DND-41 (cell line): ENCODE results near the gene MTREX.

Experiments
- ATAC-seq: fragments of 200-7000 bp; cut with Tn5 transposase; 3 replicates; pipeline ENCODE4 v1.9.1; 2021; ENCODE audit warnings: low read depth; ENCODE audit not compliant: insufficient read depth
- DNase-seq: peaks from one replicate; pipeline ENCODE4 v3.0.0-alpha.2; 2020
- H2AFZ ChIP-seq: 2 replicates; pipeline ENCODE4 v1.6.0; 2012; ENCODE audit warnings: low read depth, low read length
- H3K27ac ChIP-seq: 2 replicates; pipeline ENCODE4 v1.5.1; 2012; ENCODE audit warnings: low read length, inconsistent platforms
- H3K27me3 ChIP-seq: fragments of 200-600 bp; sonication (generic); 2 replicates; pipeline ENCODE4 v1.6.0; 2012; ENCODE audit warnings: low read length, mild to moderate bottlenecking, inconsistent platforms; ENCODE audit not compliant: insufficient read depth, poor library complexity
- H3K36me3 ChIP-seq: 2 replicates; pipeline ENCODE4 v1.5.1; 2012; ENCODE audit warnings: low read length, inconsistent platforms; ENCODE audit not compliant: insufficient read depth
- H3K4me1 ChIP-seq: 2 replicates; pipeline ENCODE4 v1.5.1; 2012; ENCODE audit warnings: mild to moderate bottlenecking, low read length; ENCODE audit not compliant: insufficient read depth
- H3K4me2 ChIP-seq: 2 replicates; pipeline ENCODE4 v1.6.0; 2012; ENCODE audit warnings: mild to moderate bottlenecking, moderate library complexity, low read length, inconsistent platforms; ENCODE audit not compliant: insufficient read depth
- H3K4me3 ChIP-seq, 2 experiments: fragments of 200-600 bp in 1 of 2; shearing (Covaris generic) in 1 of 2; 2 replicates each; pipeline ENCODE4 v1.5.1; 2012 to 2016; ENCODE audit warnings: inconsistent platforms in 2 of 2, low read length in 2 of 2, mild to moderate bottlenecking in 2 of 2, low read depth in 1 of 2, moderate library complexity in 1 of 2
- H3K79me2 ChIP-seq: 2 replicates; pipeline ENCODE4 v1.6.0; 2012; ENCODE audit warnings: low read length, inconsistent platforms; ENCODE audit not compliant: insufficient read depth
- H3K9ac ChIP-seq: 2 replicates; pipeline ENCODE4 v1.6.0; 2012; ENCODE audit warnings: low read depth, mild to moderate bottlenecking, inconsistent platforms, low read length, moderate library complexity
- H3K9me3 ChIP-seq: 2 replicates; pipeline ENCODE4 v1.5.1; 2012; ENCODE audit warnings: low read length, moderate library complexity, mild to moderate bottlenecking, inconsistent platforms; ENCODE audit not compliant: insufficient read depth, severe bottlenecking
- H4K20me1 ChIP-seq: 2 replicates; pipeline ENCODE4 v1.6.0; 2012; ENCODE audit warnings: low read length; ENCODE audit not compliant: insufficient read depth
- EZH2 ChIP-seq: IDR thresholded peaks from 3 replicates; pipeline ENCODE4 v1.6.1; 2012; ENCODE audit warnings: borderline replicate concordance, low read depth, mild to moderate bottlenecking, moderate library complexity, low read length, inconsistent platforms; ENCODE audit not compliant: severe bottlenecking
- TF ChIP-seq, protein P1 (sequence below): IDR thresholded peaks from 2 replicates; pipeline ENCODE4 v1.5.1; 2012; ENCODE audit warnings: borderline replicate concordance, low read length, moderate library complexity, mild to moderate bottlenecking; ENCODE audit not compliant: poor library complexity, severe bottlenecking; ENCODE audit errors: extremely low read depth

MTREX gene

GRCh38 chr5:55429613-55430253 lies 121.9 kb downstream of the MTREX start:
- H3K4me2 ChIP-seq = no peak overlapping the region
- peaks cover 7% of the 10 kb centered on the region; the same call in 1 of the 2 replicates for H3K79me2 ChIP-seq
- no peak overlapping the region for H3K9ac ChIP-seq
- no peaks in the 10 kb centered on the region for H4K20me1 ChIP-seq
- ATAC-seq = peak; percentile 33; the same call in 1 of the 3 replicates
- H3K27me3 ChIP-seq = no peaks in the 10 kb centered on the region
- TF ChIP-seq, protein P1, sequence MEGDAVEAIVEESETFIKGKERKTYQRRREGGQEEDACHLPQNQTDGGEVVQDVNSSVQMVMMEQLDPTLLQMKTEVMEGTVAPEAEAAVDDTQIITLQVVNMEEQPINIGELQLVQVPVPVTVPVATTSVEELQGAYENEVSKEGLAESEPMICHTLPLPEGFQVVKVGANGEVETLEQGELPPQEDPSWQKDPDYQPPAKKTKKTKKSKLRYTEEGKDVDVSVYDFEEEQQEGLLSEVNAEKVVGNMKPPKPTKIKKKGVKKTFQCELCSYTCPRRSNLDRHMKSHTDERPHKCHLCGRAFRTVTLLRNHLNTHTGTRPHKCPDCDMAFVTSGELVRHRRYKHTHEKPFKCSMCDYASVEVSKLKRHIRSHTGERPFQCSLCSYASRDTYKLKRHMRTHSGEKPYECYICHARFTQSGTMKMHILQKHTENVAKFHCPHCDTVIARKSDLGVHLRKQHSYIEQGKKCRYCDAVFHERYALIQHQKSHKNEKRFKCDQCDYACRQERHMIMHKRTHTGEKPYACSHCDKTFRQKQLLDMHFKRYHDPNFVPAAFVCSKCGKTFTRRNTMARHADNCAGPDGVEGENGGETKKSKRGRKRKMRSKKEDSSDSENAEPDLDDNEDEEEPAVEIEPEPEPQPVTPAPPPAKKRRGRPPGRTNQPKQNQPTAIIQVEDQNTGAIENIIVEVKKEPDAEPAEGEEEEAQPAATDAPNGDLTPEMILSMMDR = no peak
- no peak for TF ChIP-seq EZH2
- no peak for DNase-seq
- peaks cover 49% of the 10 kb centered on the region for H3K36me3 ChIP-seq
- H3K9me3 ChIP-seq = no peaks in the 10 kb centered on the region
- no peak overlapping the region for H3K27ac ChIP-seq
- no peak overlapping the region for H2AFZ ChIP-seq
- H3K4me3 ChIP-seq = no peak overlapping the region
- no peaks in the 10 kb centered on the region for H3K4me1 ChIP-seq

DNA sequence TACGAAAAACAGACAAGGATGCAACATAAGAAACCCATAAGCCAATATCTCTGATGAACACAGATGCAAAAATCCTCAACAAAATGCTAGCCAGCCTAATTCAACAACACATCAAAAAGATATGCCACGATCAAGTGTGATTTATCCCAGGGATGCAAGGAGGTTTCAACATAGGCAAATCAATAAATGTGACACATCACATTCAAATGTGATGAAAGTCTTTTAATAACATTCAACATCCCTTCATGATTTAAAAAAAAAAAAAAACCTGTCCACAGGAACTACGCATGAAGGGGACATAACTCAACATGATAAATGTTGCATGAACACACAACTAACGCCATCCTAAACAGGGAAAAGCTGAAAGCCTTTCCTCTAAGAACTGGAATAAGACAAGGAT lies 124.8 kb downstream of the MTREX start:
- Histone ChIP-seq H3K9me3 (no peaks in the 10 kb centered on the region), H3K4me2 (no peak overlapping the region), H3K79me2 (peaks cover 7% of the 10 kb centered on the region; the same call in 1 of the 2 replicates), H4K20me1 (no peaks in the 10 kb centered on the region), H3K4me1 (no peaks in the 10 kb centered on the region), H3K36me3 (peaks cover 46% of the 10 kb centered on the region), H3K27ac (no peak overlapping the region), H3K9ac (no peak overlapping the region), H2AFZ (no peak overlapping the region), H3K4me3 (no peak overlapping the region), H3K27me3 (no peaks in the 10 kb centered on the region)
- no peak for TF ChIP-seq EZH2
- TF ChIP-seq, protein P1 = no peak
- ATAC-seq (no peak), DNase-seq (no peak)

- no peaks in the 10 kb centered on the region for H3K9me3 ChIP-seq
- no peak overlapping the region for H3K9ac ChIP-seq
- H3K79me2 ChIP-seq = no peaks in the 10 kb centered on the region
- no peak overlapping the region for H3K4me3 ChIP-seq
- no peaks in the 10 kb centered on the region for H4K20me1 ChIP-seq
- H3K27ac ChIP-seq = no peak overlapping the region
- no peaks in the 10 kb centered on the region for H3K4me1 ChIP-seq
- H2AFZ ChIP-seq = no peak overlapping the region
- TF ChIP-seq EZH2 = no peak
- TF ChIP-seq, protein P1 = no peak
- peaks cover 52% of the 10 kb centered on the region for H3K36me3 ChIP-seq
- DNase-seq = no peak
- H3K27me3 ChIP-seq = no peaks in the 10 kb centered on the region
- no peak for ATAC-seq
- no peak overlapping the region for H3K4me2 ChIP-seq
Observed at GRCh38 chr5:55437452-55437851, 129.7 kb downstream of the MTREX start.
